HPDE6-E6E7 (cell line): ENCODE data around the gene ARMC2.
"Not testable (repeated sequence)": the region's sequence is repeated elsewhere in the genome, so short reads cannot be mapped to it uniquely, and the experiment has no call there.

ENCODE experiments used
- DNase-seq: peaks from one replicate; pipeline ENCODE4 v3.0.0; 2011; ENCODE audit warnings: missing footprints; ENCODE audit errors: extremely low spot score

Gene ARMC2

DNA sequence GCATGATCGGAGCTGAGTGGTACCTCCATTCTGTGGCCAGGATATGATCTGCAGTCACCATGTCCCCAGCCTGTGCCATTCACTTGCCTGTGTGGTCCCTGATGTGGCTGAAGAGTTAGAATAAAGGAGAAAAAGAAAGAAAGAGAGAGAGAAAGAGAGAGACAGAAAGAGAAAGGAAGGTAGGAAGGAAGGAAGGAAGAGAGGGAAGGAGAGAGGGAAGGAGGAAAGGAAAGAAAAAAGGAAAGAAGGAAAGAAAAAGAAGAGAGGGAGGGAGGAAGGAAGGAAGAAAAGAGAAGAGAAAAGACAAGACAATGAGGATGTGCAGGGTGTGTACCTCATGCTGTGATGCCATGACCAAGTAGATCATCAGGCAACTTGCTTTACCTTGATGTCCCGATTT lies 22.1 kb downstream of the ARMC2 start:
- no peak for DNase-seq

DNA sequence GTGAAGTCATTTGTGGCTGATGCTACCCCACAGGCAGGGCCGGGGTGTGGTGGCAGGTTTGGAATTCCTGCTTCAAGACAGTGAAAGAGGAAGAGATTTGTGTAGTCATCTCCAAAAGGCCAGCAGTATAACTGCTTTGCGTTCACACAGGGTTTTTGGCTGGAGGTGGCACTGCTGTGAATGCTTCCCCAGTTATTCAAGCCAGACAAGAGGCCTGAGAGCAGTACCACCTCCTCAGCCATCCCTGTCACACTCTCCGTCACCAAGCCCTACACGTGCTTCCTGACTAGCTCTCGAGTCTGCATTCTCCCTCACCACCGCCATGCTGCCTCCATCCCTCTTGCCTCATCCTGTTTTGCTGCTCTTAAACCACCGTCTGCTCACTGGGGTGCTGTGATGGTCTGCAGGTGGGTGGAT lies 23.9 kb downstream of the ARMC2 start:
- DNase-seq: no peak

GRCh38 chr6:108872575-108872974 lies 24.4 kb downstream of the ARMC2 start:
- DNase-seq: no peak

- no peak for DNase-seq
Measured at GRCh38 chr6:108873251-108873650, 25.0 kb downstream of the ARMC2 start.

DNA sequence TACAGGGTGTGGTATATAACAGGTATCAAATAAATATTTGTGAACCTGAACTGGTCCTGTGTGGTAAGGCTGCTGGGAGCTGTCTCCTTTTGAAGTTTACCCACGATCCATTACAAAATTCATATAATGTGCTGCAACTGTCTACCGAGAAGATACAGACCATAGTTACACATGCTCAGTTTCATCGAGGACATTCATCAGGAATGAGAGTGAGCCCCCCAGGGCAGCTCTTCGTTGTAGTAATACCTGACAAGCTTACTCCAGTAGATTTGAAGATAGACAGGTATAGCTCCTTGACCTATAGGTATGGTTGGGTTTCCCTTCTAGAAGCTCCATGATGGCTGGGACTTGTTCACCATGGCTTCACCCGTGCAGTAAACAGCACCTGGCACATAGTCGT lies 25.7 kb downstream of the ARMC2 start:
- no peak for DNase-seq

- no peak for DNase-seq
Measured at GRCh38 chr6:108874470-108875160, 26.4 kb downstream of the ARMC2 start.

DNA sequence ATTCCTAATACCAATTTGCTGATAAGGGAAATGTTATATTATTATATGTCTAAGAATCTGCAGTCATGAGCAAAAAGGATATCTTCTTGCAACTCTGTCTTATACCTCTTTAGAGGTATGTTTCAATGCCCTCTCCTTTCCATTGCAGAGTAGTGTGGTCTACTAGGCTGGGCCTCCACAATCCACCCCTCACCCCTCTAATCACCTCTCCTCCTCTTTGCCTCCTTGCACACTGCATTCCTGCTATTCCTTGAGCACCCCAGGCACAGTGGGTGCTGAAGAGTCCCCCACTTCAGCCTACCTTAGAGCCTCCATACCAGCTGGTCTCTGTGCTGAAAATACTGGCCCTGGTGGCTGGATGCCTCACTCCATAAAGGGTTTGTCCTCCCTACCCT lies 26.9 kb downstream of the ARMC2 start:
- DNase-seq: no peak

GRCh38 chr6:108877046-108877751 lies 29.0 kb downstream of the ARMC2 start:
- DNase-seq: no peak

- DNase-seq: no peak
Measured at GRCh38 chr6:108878942-108879341, 30.7 kb downstream of the ARMC2 start.

DNA sequence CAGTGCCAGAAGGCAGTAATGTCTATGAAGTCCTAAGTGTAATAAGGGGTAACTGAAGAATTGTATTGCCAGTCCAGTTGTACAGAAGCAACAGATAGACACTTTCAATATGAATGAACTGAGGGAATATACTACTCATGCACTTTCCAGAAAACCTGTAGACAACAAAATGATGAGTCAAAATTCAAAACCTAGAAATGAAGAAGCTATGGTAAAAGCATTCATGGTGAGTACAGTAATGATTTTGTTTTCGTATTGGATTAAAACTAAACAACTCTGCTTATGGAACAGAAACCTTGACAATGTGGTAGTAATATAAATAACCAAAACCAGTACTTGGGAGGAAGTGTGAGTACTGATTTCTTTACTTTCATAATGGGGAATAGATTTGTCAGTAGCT lies 35.0 kb downstream of the ARMC2 start:
- no peak for DNase-seq

DNA sequence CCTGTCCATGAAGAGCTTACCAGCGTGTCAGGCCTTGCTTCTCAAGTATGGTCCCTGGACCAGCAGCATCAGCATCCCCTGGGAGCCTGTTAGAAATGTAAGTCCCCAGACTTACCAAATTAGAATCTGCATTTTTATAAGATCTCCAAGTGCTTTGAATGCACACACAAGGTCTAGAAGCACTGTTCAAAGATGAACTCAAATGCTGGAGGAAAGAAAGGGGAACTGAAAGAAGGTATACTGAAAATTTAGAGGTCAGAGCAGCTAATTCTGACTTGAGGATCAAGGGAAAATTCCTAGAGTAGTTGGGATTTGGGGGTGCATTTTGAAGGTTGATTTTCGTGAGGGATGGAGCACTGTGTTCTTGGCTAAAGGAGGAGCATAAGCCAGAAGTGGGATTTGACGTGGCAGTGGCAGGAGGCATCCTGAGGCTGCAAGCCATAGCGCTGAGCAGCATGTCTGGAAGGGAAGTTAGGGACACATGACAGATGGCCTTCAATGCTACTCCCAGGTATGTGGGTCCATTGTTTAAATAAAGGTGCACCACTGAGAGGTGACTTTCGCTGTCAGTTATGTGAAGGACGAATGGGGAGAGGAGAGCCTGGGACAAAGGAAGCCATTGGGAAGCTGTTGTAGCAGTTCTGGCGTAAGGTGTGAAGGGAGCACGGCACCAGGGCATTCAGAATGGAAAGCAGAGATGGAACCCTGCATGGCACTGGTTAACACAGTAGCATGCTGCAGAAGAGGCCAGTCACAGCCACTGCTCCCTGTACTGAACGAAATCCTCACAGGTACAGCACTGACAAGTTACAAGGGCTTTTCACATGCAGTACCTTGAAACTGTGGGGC lies 36.2 kb downstream of the ARMC2 start:
- DNase-seq: no peak

DNA sequence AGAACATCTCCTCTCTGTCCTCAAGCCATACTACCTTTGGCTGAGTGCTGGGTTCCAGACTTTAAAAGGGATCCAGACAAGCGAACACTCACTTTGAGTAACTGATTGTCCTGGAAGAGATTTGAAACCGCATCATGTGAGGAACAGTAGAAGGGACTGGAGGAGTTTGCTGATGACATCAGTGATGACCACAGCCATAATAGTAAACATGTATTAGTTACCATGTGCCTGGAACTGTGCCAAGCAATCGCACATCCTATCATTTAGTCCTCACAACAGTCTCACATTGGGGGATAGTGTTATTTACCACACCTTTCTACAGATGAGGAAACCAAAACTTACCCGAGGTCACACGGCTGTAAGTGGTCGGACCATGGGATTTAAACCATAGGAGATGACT lies 39.8 kb downstream of the ARMC2 start:
- DNase-seq: no peak

DNA sequence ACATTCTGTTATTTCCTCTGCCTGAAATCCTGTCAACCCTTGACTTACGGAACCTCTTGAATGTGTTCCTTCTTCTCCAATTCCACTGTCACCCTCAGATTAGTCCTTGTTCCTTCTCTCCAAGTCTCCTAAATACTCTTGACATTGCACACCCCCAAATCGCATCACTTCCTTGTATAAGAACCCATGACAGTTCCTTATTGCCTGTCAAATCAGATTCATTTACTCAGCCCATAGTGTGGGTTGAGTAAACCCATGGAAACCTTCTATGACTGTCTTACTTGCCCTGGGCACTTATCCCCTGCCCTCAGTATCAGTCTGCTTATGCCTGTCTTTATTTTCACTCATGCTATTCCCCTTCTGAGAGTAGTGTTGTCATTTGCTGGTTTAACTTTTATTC lies 40.5 kb downstream of the ARMC2 start:
- no peak for DNase-seq

DNA sequence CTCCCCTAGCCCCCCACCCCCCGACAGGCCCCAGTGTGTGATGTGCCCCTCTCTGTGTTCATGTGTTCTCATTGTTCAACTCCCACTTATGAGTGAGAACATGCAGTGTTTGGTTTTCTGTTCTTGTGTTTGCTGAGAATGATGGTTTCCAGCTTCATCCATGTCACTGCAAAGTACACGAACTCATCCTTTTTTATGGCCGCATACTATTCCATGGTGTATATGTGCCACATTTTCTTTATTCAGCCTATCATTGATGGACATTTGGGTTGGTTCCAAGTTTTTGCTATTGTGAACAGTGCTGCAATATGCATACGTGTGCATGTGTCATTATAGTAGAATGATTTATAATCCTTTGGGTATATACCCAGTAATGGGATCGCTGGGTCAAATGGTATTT lies 42.7 kb downstream of the ARMC2 start:
- not testable (repeated sequence) for DNase-seq

- DNase-seq: no peak
Measured at GRCh38 chr6:108895571-108895970, 47.3 kb downstream of the ARMC2 start.

DNA sequence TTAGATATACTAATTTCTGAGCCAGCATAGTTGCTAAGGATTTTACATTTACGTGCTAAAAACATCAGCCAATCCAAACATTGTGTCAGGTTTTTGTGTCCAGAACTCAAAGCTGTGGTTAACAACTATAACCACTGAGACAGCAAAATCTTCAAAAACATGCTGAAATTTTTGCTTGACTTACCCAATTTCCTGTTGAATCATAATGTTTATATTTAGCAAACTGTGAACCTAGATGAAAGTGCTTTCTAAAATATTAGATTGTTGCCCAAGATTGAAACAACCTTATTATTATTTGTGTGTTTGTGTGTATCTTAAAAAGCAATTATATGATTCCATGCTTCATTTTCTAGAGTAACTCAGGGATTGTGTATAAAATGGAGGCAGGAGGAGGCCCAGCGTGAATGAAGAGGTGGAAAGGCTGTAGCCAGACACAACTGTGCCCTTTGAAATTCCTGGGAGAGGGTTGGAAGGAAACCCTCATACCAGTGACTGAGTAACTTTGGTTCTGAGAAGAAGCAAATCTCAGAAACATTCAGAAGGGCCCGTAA lies 48.0 kb downstream of the ARMC2 start:
- no peak for DNase-seq

DNA sequence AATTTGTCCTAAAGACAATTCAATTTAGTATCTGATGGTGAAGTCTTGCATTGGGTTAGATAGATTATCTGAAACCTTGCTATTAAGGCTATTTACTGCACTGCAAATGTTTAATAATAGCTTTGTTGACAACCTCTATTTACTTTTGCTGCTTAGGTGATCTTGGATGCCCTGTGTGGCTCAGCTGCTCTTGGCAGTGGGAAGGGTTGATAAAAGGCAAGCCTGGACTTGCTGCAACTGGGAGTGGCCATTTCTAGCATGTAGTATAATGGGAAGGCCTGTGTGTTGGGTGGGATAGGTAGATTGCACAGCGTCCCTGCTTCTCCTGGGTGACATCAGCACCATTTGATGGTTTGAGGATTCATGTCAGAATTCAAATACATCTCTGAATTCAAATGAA lies 49.1 kb downstream of the ARMC2 start:
- peak; percentile 77 for DNase-seq

GRCh38 chr6:108902382-108902792 lies 54.2 kb downstream of the ARMC2 start:
- no peak for DNase-seq

GRCh38 chr6:108903796-108904195 lies 55.6 kb downstream of the ARMC2 start:
- no peak for DNase-seq

DNA sequence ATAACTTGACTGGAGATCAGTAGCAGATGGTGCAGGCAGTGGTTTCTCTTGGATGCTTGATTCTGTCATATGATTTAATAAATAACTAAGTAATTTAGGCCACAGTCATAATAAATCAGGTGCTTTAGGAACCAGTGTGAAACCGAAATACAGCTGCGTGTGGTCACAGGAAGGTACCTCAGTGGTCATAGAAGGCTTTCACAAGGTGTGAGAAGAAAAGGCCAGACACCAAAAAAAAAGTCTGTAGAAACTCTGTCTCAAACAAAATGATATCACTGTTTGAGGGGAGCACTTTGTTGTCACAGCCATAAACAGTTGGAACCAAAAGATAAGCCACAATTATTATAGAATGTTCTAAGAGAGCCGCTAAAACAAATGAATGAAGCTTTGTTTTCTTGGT lies 56.5 kb downstream of the ARMC2 start:
- DNase-seq: no peak

DNA sequence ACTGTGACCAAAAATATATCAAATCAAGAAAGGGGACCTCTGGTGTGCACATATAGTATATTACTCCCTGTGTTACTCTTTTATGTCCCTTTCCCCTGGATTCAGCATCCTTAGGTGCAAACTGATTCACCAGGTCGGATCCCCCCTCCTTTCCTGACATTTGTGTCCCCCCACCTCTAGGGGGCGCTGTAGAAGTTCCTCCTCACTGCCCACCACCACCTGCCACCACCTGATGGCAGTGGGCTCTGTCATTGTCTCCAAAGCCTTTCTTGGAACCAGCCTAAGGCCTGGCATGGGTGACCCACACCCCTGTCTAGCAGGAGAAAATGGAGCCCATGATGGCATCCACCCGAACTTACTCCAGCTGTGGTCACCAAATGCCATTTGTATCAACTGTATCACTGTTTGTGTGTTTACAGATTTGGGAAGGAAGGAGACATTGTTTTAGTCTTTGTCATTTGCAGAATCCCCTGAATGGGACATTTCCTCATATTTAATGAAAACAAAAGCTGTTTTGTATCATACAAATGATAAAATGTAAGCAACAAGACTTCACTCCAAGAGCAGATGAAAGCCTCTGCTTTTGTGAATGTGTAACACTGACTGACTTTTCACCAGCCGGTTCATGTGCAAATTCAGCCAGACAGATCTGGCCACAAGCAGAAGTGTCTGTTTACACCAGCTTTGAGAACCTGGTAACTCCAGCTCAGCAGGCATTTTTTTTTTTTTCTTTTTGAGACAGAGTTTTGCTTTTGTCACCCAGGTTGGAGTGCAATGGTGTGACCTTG lies 66.2 kb downstream of the ARMC2 start:
- no peak for DNase-seq

DNA sequence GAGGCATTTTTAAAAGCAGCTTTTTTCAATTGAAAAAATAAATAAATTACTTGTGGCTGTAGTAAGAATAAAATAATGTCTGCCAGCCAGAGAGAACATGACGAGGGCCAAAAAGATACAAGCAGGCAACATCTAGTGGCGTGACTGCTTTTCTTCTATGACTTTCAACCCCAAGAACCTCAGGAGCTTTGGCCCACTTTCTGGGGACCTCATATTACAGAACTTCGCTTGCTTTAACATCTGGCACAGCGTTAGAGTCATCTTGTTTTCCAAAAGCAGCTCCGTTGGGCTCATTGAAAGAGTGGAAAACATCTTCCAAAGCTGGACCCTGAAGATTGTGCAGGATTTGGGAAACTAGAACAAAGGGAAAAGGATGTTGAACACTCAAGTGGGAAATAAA lies 67.0 kb downstream of the ARMC2 start:
- no peak for DNase-seq
